Vagina (tissue), 2 donors: ENCODE results near the gene MADD. TPM values are rescaled to one million over a fixed set of nuclear protein-coding genes. Genes with fewer than 3 reads are reported as not detected.

Source experiments
- DNase-seq, 2 donors: peaks; one replicate each; pipeline ENCODE4 v3.0.0-alpha.2; 2017; ENCODE audit errors: extremely low spot score in 2 of 2
- H3K27ac ChIP-seq: fragments of 200-600 bp; sonication (generic); one replicate; pipeline ENCODE4 v1.5.1; 2019
- H3K27me3 ChIP-seq: fragments of 200-600 bp; sonication (generic); one replicate; pipeline ENCODE4 v1.5.1; 2019
- H3K36me3 ChIP-seq, 2 donors: fragments of 200-600 bp; sonication (generic); one replicate each; pipeline ENCODE4 v1.5.1; 2017 to 2019
- H3K4me1 ChIP-seq: fragments of 200-600 bp; sonication (generic); one replicate; pipeline ENCODE4 v1.5.1; 2019
- H3K4me3 ChIP-seq, 2 donors: fragments of 200-600 bp; sonication (generic); 1 replicate in 1 of 2; 2 replicates in 1 of 2; pipeline ENCODE4 v1.5.1; 2016 to 2019
- H3K9me3 ChIP-seq: fragments of 200-600 bp; sonication (generic); one replicate; pipeline ENCODE4 v1.5.1; 2019
- CTCF ChIP-seq, 3 experiments: fragments of 450-650 bp in 2 of 3; fragments of 200-600 bp in 1 of 3; sonication (generic) in 1 of 3; IDR thresholded peaks; one replicate each; pipeline ENCODE4 v1.5.1; 2017 to 2019; ENCODE audit warnings: antibody characterized with exemption in 3 of 3, mild to moderate bottlenecking in 2 of 3, moderate library complexity in 2 of 3
- POLR2A ChIP-seq, 2 donors: fragments of 450-650 bp; IDR thresholded peaks; one replicate each; pipeline ENCODE4 v1.6.1; 2017; ENCODE audit warnings: antibody characterized with exemption in 2 of 2, mild to moderate bottlenecking in 2 of 2, moderate library complexity in 2 of 2
- POLR2AphosphoS5 ChIP-seq, 2 donors: sonication (generic); formaldehyde crosslinking; IDR thresholded peaks; one replicate each; pipeline ENCODE4 v1.9.0; 2017; ENCODE audit warnings: antibody characterized with exemption in 2 of 2, mild to moderate bottlenecking in 2 of 2, low read depth in 1 of 2; ENCODE audit not compliant: insufficient read depth in 1 of 2
- intact Hi-C: fragments of 100-400 bp; cut with DNase I; formaldehyde crosslinking; loops from one replicate; pipeline ENCODE4 v1.15.1; 2023
- total RNA-seq: library from RNA; depleted of rRNA; stranded (reverse); fragments of >200 nt; gene quantifications from one replicate; pipeline ENCODE4 v1.2.3, GENCODE V29; 2016

The MADD gene
- total RNA-seq, 1 donor from 2014 or later, result 56.5 TPM

GRCh38 chr11:47326198-47326597 lies 56.3 kb downstream of the MADD start:
- no peaks in the 10 kb centered on the region for H3K9me3 ChIP-seq
- H3K27ac ChIP-seq, result no peak overlapping the region
- TF ChIP-seq POLR2A (IDR thresholded peaks at IDR 0.05) (no peak), CTCF (IDR thresholded peaks at IDR 0.05) (no peak), POLR2AphosphoS5 (IDR thresholded peaks at IDR 0.05; ENCODE audit: insufficient read depth in 1 of 2, low read depth in 1 of 2) (no peak)
- no peaks in the 10 kb centered on the region for H3K27me3 ChIP-seq
- peaks cover 13% of the 10 kb centered on the region for H3K4me1 ChIP-seq
- peaks cover 0 to 50% of the 10 kb centered on the region in 2 donors for H3K36me3 ChIP-seq
- intact Hi-C loops, result no loop called here
- no peak for DNase-seq
- no peak overlapping the region for H3K4me3 ChIP-seq

- no peak overlapping the region for H3K4me3 ChIP-seq
- H3K27ac ChIP-seq, result no peak overlapping the region
- no peaks in the 10 kb centered on the region for H3K27me3 ChIP-seq
- H3K4me1 ChIP-seq, result peaks cover 13% of the 10 kb centered on the region
- no peak for TF ChIP-seq CTCF (IDR thresholded peaks at IDR 0.05)
- TF ChIP-seq POLR2AphosphoS5 (IDR thresholded peaks at IDR 0.05; ENCODE audit: insufficient read depth in 1 of 2, low read depth in 1 of 2), result no peak
- no peak for TF ChIP-seq POLR2A (IDR thresholded peaks at IDR 0.05)
- no peaks in the 10 kb centered on the region for H3K9me3 ChIP-seq
- peak in 1 of 2 donors; percentile 72 for DNase-seq
- H3K36me3 ChIP-seq, result peaks cover 0 to 46% of the 10 kb centered on the region in 2 donors
- intact Hi-C loops, result no loop called here
Observed at GRCh38 chr11:47327025-47327424, 57.1 kb downstream of the MADD start.

- Histone ChIP-seq H3K4me1 (peaks cover 13% of the 10 kb centered on the region), H3K36me3 (peaks cover 0 to 43% of the 10 kb centered on the region in 2 donors), H3K27me3 (no peaks in the 10 kb centered on the region), H3K9me3 (no peaks in the 10 kb centered on the region), H3K27ac (no peak overlapping the region), H3K4me3 (no peak overlapping the region)
- intact Hi-C loops, result no loop called here
- TF ChIP-seq POLR2AphosphoS5 (IDR thresholded peaks at IDR 0.05; ENCODE audit: insufficient read depth in 1 of 2, low read depth in 1 of 2) (no peak), CTCF (IDR thresholded peaks at IDR 0.05) (no peak), POLR2A (IDR thresholded peaks at IDR 0.05) (no peak)
- DNase-seq, result no peak
Observed at GRCh38 chr11:47327949-47328348, 58.0 kb downstream of the MADD start.

GRCh38 chr11:47328449-47329390 lies 58.8 kb downstream of the MADD start:
- Histone ChIP-seq H3K27ac (no peak overlapping the region), H3K4me3 (no peak overlapping the region), H3K4me1 (peaks cover 13% of the 10 kb centered on the region), H3K27me3 (no peaks in the 10 kb centered on the region), H3K36me3 (peaks cover 0 to 43% of the 10 kb centered on the region in 2 donors), H3K9me3 (no peaks in the 10 kb centered on the region)
- intact Hi-C loops, result no loop called here
- TF ChIP-seq POLR2AphosphoS5 (IDR thresholded peaks at IDR 0.05; ENCODE audit: insufficient read depth in 1 of 2, low read depth in 1 of 2) (no peak), POLR2A (IDR thresholded peaks at IDR 0.05) (no peak)
- DNase-seq, result peak in 1 of 2 donors; percentile 72

- TF ChIP-seq CTCF (IDR thresholded peaks at IDR 0.05), result no peak
- H3K27ac ChIP-seq, result no peak overlapping the region
- no peaks in the 10 kb centered on the region for H3K9me3 ChIP-seq
- intact Hi-C loops, result no loop called here
- H3K36me3 ChIP-seq, result peaks cover 0 to 43% of the 10 kb centered on the region in 2 donors
- H3K4me3 ChIP-seq, result no peak overlapping the region
- H3K27me3 ChIP-seq, result no peaks in the 10 kb centered on the region
- peaks cover 13% of the 10 kb centered on the region for H3K4me1 ChIP-seq
- peak in 1 of 2 donors; percentile 72 for DNase-seq
Observed at GRCh38 chr11:47329431-47329986, 59.6 kb downstream of the MADD start.
